Lung (tissue), 12 donors: ENCODE measurements around the gene SELENOS. TPM values are rescaled to one million over a fixed set of nuclear protein-coding genes. Genes with fewer than 3 reads are reported as not detected.

Experiments
- ATAC-seq: fragments of 200-7000 bp; cut with Tn5 transposase; one replicate; pipeline ENCODE4 v1.9.1; 2020; ENCODE audit warnings: moderate number of reproducible peaks; ENCODE audit not compliant: insufficient read depth, low FRiP score
- DNase-seq, 3 donors: peaks; one replicate each; pipeline ENCODE4 v3.0.0-alpha.2; 2013 to 2017
- H3K27ac ChIP-seq, 2 donors: one replicate each; pipeline ENCODE4 v1.5.1; 2013; ENCODE audit warnings: mild to moderate bottlenecking in 2 of 2, moderate library complexity in 2 of 2, control low read depth in 1 of 2, inconsistent platforms in 1 of 2, low read depth in 1 of 2, low read length in 1 of 2
- H3K27me3 ChIP-seq, 3 donors: one replicate each; pipeline ENCODE4 v1.5.1; 2013; ENCODE audit warnings: low read length in 2 of 3; ENCODE audit not compliant: control insufficient read depth in 3 of 3, insufficient read depth in 3 of 3
- H3K36me3 ChIP-seq, 4 donors: one replicate each; pipeline ENCODE4 v1.5.1; 2013; ENCODE audit warnings: low read length in 4 of 4, mild to moderate bottlenecking in 1 of 4, moderate library complexity in 1 of 4; ENCODE audit not compliant: control insufficient read depth in 4 of 4, insufficient read depth in 4 of 4
- H3K4me1 ChIP-seq, 5 donors: one replicate each; pipeline ENCODE4 v1.5.1; 2013; ENCODE audit warnings: low read length in 5 of 5, mild to moderate bottlenecking in 2 of 5, moderate library complexity in 1 of 5; ENCODE audit not compliant: control insufficient read depth in 5 of 5, insufficient read depth in 5 of 5
- H3K4me3 ChIP-seq: one replicate; pipeline ENCODE4 v1.5.1; 2013; ENCODE audit warnings: mild to moderate bottlenecking, control low read depth, moderate library complexity
- H3K9ac ChIP-seq, 2 donors: one replicate each; pipeline ENCODE4 v1.5.1; 2013; ENCODE audit warnings: low read length in 2 of 2, control low read depth in 1 of 2; ENCODE audit not compliant: insufficient read depth in 1 of 2
- H3K9me3 ChIP-seq, 4 donors: one replicate each; pipeline ENCODE4 v1.5.1; 2013; ENCODE audit warnings: low read length in 3 of 4, mild to moderate bottlenecking in 1 of 4, moderate library complexity in 1 of 4; ENCODE audit not compliant: control insufficient read depth in 4 of 4, insufficient read depth in 3 of 4
- CTCF ChIP-seq: IDR thresholded peaks from 2 replicates; pipeline ENCODE4 v1.5.1; 2012; ENCODE audit warnings: mild to moderate bottlenecking; ENCODE audit errors: control extremely low read depth, extremely low read depth
- WGBS, 2 donors: extraction: QIAGEN DNeasy Blood & Tissue Kit; methylation state at CpG; one replicate each; pipeline ENCODE4 v1.1.7; 2013; 5-methylcytosine and 5-hydroxymethylcytosine counted together
- polyA plus RNA-seq, 2 donors: library from polyadenylated mRNA; stranded (reverse); fragments of 200-250 nt; gene quantifications; one replicate each; pipeline ENCODE4 v1.2.1, GENCODE V29; 2013
- total RNA-seq, 2 donors: library from RNA; depleted of rRNA in 1 of 2; stranded (reverse); fragments of >200 nt in 1 of 2; gene quantifications; one replicate each; pipeline ENCODE4 v1.2.1, GENCODE V29; 2014 to 2021
- donor health status: control.
- donor health status: control.
- donor health status: Bipolar disorder and iron deficiency.
- donor health status: healthy.
- donor health status: DM: yes; HTN: yes; CAD: no.

SELENOS gene
- total and polyA plus RNA-seq, 4 donors: 41.7 to 158 (median 81.9) TPM

GRCh38 chr15:101242999-101243336 is 34.3 kb downstream of the SELENOS start:
- Histone ChIP-seq H3K4me1 (peaks cover 20 to 66% (median 47%) of the 10 kb centered on the region in 5 donors), H3K27me3 (no peaks in the 10 kb centered on the region), H3K36me3 (peaks cover 0 to 12% (median 4%) of the 10 kb centered on the region in 4 donors), H3K27ac (peak overlapping the region in 1 of 2 donors; percentile 5), H3K9ac (no peak overlapping the region), H3K9me3 (no peaks in the 10 kb centered on the region), H3K4me3 (no peak overlapping the region)
- no peak for ATAC-seq
- no peak for TF ChIP-seq CTCF
- DNase-seq: no peak
- WGBS, 2 donors: 26 to 38% methylated on average over 6 of the region's 6 CpGs

- DNase-seq (no peak), ATAC-seq (peak; percentile 48)
- WGBS, 2 donors: 17 to 27% methylated on average over 12 of the region's 12 CpGs
- H3K27me3 ChIP-seq: no peaks in the 10 kb centered on the region
- H3K9me3 ChIP-seq: no peaks in the 10 kb centered on the region
- TF ChIP-seq CTCF: no peak
- no peak overlapping the region for H3K4me3 ChIP-seq
- H3K4me1 ChIP-seq: peaks cover 16 to 71% (median 42%) of the 10 kb centered on the region in 5 donors
- H3K9ac ChIP-seq: no peak overlapping the region
- peaks cover 0 to 9% (median 3%) of the 10 kb centered on the region in 4 donors for H3K36me3 ChIP-seq
- peak overlapping the region; percentile 26 to 77 for H3K27ac ChIP-seq
Measured at GRCh38 chr15:101242160-101242998, 34.9 kb downstream of the SELENOS start.

- ATAC-seq: no peak
- Histone ChIP-seq H3K9me3 (no peaks in the 10 kb centered on the region), H3K9ac (no peak overlapping the region), H3K4me3 (no peak overlapping the region), H3K4me1 (peaks cover 14 to 75% (median 40%) of the 10 kb centered on the region in 5 donors), H3K36me3 (peaks cover under 1 to 7% (median 3%) of the 10 kb centered on the region in 4 donors), H3K27ac (no peak overlapping the region), H3K27me3 (no peaks in the 10 kb centered on the region)
- DNase-seq: peak; percentile 63 to 98 (median 92)
- 46 to 48% methylated on average over 5 of the region's 5 CpGs for WGBS, 2 donors
- TF ChIP-seq CTCF: no peak
Measured at GRCh38 chr15:101240358-101240757, 36.9 kb downstream of the SELENOS start.
